Endothelial cell (in vitro differentiated cells): Measurements from ENCODE around the gene RNF41. TPM values are rescaled to one million over a fixed set of nuclear protein-coding genes. Genes with fewer than 3 reads are reported as not detected.

Experiments used
- DNase-seq: peaks from one replicate; pipeline ENCODE4 v3.0.0; 2021; ENCODE audit warnings: low spot score
- H3K27ac Mint-ChIP-seq: one replicate; pipeline ENCODE4 v1.8.0; 2021; ENCODE audit warnings: mixed read lengths, inconsistent platforms; ENCODE audit not compliant: unreplicated experiment
- H3K27me3 Mint-ChIP-seq: one replicate; pipeline ENCODE4 v1.8.0; 2021; ENCODE audit warnings: mild to moderate bottlenecking, moderate library complexity, mixed read lengths, inconsistent platforms; ENCODE audit not compliant: unreplicated experiment
- H3K36me3 Mint-ChIP-seq: one replicate; pipeline ENCODE4 v1.8.0; 2021; ENCODE audit warnings: mild to moderate bottlenecking, low read depth, mixed read lengths, inconsistent platforms; ENCODE audit not compliant: unreplicated experiment
- H3K4me1 Mint-ChIP-seq: one replicate; pipeline ENCODE4 v1.8.0; 2021; ENCODE audit warnings: mild to moderate bottlenecking, mixed read lengths, inconsistent platforms; ENCODE audit not compliant: unreplicated experiment
- H3K4me3 Mint-ChIP-seq: one replicate; pipeline ENCODE4 v1.8.0; 2021; ENCODE audit warnings: mild to moderate bottlenecking, mixed read lengths, inconsistent platforms; ENCODE audit not compliant: unreplicated experiment
- H3K9me3 Mint-ChIP-seq: one replicate; pipeline ENCODE4 v1.8.0; 2021; ENCODE audit warnings: mixed read lengths, inconsistent platforms; ENCODE audit not compliant: unreplicated experiment
- total RNA-seq: library from RNA; stranded (reverse); fragmentation: NEBNext Ultra II Directional; extraction: Animal tissue kit (Norgen Biotek cat#: 25700); gene quantifications from one replicate; pipeline ENCODE4 v1.2.1, GENCODE V29; 2021; ENCODE audit not compliant: unreplicated experiment
- TF ChIP-seq, protein P1 (sequence below): fragments of 200-600 bp; sonication (generic); IDR thresholded peaks from one replicate; pipeline ENCODE4 v1.5.0; 2021; ENCODE audit warnings: antibody characterized with exemption; ENCODE audit not compliant: unreplicated experiment

RNF41 gene
- total RNA-seq, 1 donor from 2014 or later = 55.5 TPM

DNA sequence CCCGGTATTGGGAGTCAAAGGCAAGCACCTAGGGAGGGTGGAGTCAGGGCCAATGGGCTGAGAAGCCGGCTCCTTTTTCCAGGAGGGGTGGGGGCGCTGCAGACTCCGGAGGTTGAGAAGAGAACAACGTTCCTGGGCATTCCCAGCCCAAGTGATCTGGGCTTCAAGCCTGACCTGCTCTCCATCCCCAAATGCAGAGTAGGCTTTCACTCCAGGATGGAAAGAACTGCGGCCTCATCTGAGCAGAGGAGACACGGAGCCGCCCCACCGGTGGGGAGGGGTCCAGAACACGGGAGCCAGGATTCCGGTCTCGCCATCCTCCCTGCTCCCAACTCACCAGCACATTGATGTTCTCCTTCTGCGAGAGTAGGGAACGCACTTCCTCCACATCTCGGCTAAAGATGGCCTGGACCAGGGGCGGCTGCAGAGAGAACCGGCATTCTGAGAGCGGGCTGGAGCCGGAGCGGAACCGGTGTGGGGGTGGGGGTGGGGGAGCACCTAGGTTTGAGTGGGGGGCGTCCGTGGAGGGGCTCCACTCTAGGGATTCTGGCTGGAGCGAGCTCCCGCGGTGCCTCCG, 35.9 kb upstream of the RNF41 start:
- Mint-ChIP-seq H3K36me3 (peaks cover 24% of the 10 kb centered on the region), H3K27ac (no peak overlapping the region), H3K9me3 (no peaks in the 10 kb centered on the region), H3K27me3 (peaks cover 9% of the 10 kb centered on the region), H3K4me1 (peaks cover 14% of the 10 kb centered on the region), H3K4me3 (peak overlapping the region; percentile 94)
- TF ChIP-seq, protein P1, sequence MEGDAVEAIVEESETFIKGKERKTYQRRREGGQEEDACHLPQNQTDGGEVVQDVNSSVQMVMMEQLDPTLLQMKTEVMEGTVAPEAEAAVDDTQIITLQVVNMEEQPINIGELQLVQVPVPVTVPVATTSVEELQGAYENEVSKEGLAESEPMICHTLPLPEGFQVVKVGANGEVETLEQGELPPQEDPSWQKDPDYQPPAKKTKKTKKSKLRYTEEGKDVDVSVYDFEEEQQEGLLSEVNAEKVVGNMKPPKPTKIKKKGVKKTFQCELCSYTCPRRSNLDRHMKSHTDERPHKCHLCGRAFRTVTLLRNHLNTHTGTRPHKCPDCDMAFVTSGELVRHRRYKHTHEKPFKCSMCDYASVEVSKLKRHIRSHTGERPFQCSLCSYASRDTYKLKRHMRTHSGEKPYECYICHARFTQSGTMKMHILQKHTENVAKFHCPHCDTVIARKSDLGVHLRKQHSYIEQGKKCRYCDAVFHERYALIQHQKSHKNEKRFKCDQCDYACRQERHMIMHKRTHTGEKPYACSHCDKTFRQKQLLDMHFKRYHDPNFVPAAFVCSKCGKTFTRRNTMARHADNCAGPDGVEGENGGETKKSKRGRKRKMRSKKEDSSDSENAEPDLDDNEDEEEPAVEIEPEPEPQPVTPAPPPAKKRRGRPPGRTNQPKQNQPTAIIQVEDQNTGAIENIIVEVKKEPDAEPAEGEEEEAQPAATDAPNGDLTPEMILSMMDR = no peak
- peak; percentile 36 for DNase-seq

DNA sequence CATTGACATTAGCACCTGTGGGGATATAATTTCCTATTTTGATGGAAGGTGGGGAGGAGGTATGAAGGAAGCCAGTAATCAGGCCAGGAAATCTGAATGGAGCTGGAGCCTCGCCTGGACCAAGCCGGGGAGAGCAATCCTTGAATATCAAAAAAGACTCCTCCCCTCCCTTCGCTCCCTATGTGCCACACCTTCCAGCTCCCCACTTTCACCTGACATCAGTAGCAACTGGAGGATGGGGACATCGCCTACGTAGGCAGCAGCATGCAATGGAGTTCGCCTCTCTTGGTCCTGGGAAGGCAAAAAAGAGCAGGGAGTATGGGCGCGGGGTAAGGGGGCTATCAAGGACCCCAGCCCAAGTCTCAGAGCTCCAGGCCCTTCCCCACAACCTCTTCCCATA, 35.3 kb upstream of the RNF41 start:
- Mint-ChIP-seq H3K27ac (no peak overlapping the region), H3K9me3 (no peaks in the 10 kb centered on the region), H3K36me3 (peaks cover 29% of the 10 kb centered on the region), H3K4me1 (peaks cover 14% of the 10 kb centered on the region), H3K4me3 (peak overlapping the region; percentile 94), H3K27me3 (peaks cover 9% of the 10 kb centered on the region)
- DNase-seq = no peak
- TF ChIP-seq, protein P1 = no peak

DNA sequence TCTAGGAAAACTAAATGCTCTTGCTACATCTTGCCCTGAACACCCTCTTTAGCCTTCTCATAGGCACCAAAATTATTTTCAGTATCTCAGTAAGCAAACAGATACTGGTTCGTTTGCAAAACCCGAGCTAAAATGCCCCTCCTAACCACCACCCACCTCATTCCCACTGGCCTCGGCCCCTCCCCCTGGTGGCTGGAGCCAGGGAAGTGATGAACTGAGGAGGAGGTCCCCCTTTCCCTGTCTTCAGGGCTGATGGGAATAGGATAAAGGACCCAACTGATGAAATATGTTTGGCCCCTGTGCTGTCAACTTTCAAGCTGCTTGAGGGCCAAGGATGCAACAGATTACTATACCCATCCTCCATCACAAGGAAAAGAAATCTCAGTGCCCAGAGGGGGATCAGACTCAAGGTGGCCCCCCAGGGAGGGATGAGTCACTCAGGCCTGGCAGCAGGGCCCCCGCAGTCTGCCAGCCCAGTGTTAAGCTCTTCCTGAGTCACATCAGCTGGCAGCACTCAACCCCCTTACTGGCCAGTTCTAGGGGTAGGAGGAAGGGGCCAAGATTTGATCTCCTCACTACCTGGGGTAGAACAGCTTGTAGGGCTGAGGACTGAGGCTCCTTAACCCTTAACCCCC, 34.7 kb upstream of the RNF41 start:
- H3K27ac Mint-ChIP-seq = peak overlapping the region; percentile 48
- peaks cover 9% of the 10 kb centered on the region for H3K27me3 Mint-ChIP-seq
- H3K36me3 Mint-ChIP-seq = peaks cover 35% of the 10 kb centered on the region
- no peaks in the 10 kb centered on the region for H3K9me3 Mint-ChIP-seq
- TF ChIP-seq, protein P1 = no peak
- H3K4me1 Mint-ChIP-seq = peaks cover 14% of the 10 kb centered on the region
- H3K4me3 Mint-ChIP-seq = peak overlapping the region; percentile 94
- no peak for DNase-seq

DNA sequence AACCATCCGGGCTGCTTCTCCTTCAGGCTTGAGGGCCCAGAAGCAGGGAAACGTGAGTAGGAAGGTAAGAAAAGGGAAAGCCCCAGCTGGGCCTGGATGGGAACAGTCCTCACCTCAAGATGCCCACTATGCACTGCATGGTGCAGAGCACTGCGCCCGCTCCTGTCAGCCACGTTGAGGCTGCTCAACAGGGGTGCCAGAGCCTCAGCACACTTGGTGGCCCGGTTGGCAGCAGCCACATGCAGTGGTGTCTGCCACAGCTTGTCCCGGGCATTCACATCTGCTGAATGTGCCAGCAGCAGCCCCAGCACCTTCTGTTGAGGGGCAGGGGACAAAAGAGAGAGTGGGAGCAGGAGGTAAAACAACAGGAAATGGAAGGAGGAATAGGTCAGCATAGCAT, 33.9 kb upstream of the RNF41 start:
- Mint-ChIP-seq H3K27ac (no peak overlapping the region), H3K27me3 (peaks cover 9% of the 10 kb centered on the region), H3K4me1 (peaks cover 14% of the 10 kb centered on the region), H3K9me3 (no peaks in the 10 kb centered on the region), H3K36me3 (peaks cover 35% of the 10 kb centered on the region), H3K4me3 (peak overlapping the region; percentile 78)
- DNase-seq = no peak
- TF ChIP-seq, protein P1 = no peak

DNA sequence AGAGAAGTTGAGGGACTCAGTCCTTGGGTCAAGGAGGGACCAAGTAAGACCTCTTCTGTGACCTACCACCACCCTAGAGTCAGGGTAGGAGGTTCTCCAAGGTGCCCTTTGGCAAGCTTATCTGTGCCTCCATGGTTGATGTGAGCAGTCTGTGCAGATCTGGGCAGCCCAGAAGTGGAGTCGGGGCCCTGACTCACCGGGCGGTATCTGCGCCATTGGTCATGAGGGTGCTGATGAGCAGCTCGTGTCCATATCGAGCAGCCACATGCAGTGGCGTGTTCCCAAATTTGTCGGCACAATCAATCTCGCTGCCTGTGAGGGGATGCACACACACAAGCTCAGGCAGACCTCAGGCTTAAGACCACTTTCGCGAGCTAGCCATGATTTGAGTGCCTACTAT, 31.4 kb upstream of the RNF41 start:
- peak overlapping the region; percentile 18 for H3K27ac Mint-ChIP-seq
- peaks cover 39% of the 10 kb centered on the region for H3K36me3 Mint-ChIP-seq
- TF ChIP-seq, protein P1 = no peak
- peaks cover 7% of the 10 kb centered on the region for H3K27me3 Mint-ChIP-seq
- H3K9me3 Mint-ChIP-seq = no peaks in the 10 kb centered on the region
- peaks cover 8% of the 10 kb centered on the region for H3K4me1 Mint-ChIP-seq
- no peak overlapping the region for H3K4me3 Mint-ChIP-seq
- DNase-seq = no peak
